Left renal cortex interstitium (tissue), 4 donors: ENCODE measurements around the gene SLC16A12. TPM values are rescaled to one million over a fixed set of nuclear protein-coding genes. Genes with fewer than 3 reads are reported as not detected.
"Not testable (repeated sequence)": the region's sequence is repeated elsewhere in the genome, so short reads cannot be mapped to it uniquely, and the experiment has no call there.

Source experiments
- DNase-seq, 4 donors: peaks; one replicate each; pipeline ENCODE4 v3.0.0-alpha.2; 2013; ENCODE audit warnings: low read depth in 4 of 4, low spot score in 2 of 4, missing footprints in 1 of 4
- polyA plus RNA-seq, 4 donors: library from polyadenylated mRNA; unstranded; fragments of 120-200 nt; gene quantifications; one replicate each; pipeline ENCODE4 v1.2.1, GENCODE V29; 2013; ENCODE audit not compliant: insufficient read length in 4 of 4

SLC16A12 gene
- polyA plus RNA-seq, 4 donors, result 27.3 to 35.1 (median 29.6) TPM

GRCh38 chr10:89475591-89475998, 59.8 kb downstream of the SLC16A12 start:
- DNase-seq, result no peak

GRCh38 chr10:89475125-89475524, 60.3 kb downstream of the SLC16A12 start:
- no peak for DNase-seq

DNA sequence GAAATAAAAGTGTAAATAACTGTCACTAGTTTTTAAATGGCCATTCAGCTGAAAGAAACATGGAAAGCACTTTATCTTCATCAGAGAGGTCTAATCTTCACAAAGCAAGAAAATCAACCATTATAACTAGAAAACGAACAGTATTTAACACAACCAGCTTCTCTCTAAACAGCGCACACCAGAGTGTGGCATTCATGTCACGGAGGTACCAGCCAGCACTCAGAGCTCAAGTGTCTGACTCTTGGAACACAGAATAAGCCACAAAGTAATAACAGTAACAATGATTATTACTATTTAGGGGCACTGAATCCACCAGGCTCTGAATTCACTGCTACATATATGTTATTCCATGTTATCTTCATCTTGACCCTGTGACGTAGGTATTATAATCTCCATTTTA, 60.9 kb downstream of the SLC16A12 start:
- DNase-seq, result no peak

- no peak for DNase-seq
These were observed 64.1 kb downstream of the SLC16A12 start for GRCh38 chr10:89471110-89471809.

DNA sequence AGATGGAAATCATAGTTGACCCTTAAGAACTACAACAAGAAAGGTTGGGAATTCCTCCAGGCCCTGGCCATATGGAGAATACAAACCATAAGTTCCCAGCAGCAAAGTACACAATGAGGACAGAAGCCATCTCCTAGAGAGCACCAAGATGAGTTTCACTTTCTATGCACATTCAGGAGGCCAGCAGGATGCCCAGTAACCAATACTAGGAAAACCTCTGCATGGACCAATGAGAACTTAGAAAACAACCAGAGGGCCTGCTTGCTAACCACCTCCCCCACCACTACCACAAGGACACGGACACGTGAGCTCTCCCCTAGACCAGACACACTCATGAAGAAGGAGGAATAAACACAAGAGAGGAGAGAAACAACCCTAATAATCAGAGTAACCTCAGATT, 64.8 kb downstream of the SLC16A12 start:
- DNase-seq, result no peak

- DNase-seq, result no peak
These were observed 65.9 kb downstream of the SLC16A12 start for GRCh38 chr10:89469517-89469916.

GRCh38 chr10:89468191-89468965, 67.0 kb downstream of the SLC16A12 start:
- no peak for DNase-seq

GRCh38 chr10:89466599-89467035, 68.8 kb downstream of the SLC16A12 start:
- no peak for DNase-seq

GRCh38 chr10:89465196-89465595, 70.2 kb downstream of the SLC16A12 start:
- no peak for DNase-seq

GRCh38 chr10:89463846-89464537, 71.4 kb downstream of the SLC16A12 start:
- DNase-seq, result no peak

DNA sequence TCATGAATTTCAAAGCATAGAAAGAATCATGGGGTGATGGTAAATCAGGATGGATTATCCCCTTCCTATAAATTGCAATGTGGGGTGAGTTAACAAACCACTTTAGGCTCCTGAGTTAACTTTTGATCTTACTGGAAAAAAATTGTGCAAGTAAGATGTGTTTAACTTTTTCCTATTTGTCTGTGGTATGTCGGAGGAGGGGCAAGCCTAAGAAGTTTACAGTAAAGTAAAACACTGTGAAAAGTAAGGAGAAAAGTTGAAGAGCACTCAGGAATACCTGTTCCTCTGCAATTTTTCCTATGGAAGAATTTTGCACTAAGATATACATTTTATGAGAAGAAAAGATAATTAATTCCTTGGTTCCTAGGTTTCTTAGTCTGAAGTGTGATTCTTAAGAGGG, 76.6 kb downstream of the SLC16A12 start:
- DNase-seq, result no peak

DNA sequence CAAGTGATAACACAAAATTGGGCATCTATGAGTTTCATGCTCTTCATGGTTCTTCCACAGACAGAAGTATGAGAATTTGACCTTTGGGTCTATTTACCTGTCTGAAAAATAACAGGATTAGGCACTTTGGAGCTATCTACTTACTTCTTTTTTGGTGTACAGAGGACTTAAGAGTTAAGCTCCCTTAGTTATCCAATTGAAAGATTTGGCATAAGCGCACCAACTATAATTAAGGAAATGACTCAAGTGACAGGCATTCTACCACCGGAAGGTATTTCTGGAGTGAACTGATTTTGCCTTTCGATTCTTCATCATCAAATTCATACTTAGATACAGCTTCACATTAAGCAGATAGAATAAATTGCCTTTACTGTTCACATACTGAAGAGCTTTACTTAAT, 77.1 kb downstream of the SLC16A12 start:
- no peak for DNase-seq

DNA sequence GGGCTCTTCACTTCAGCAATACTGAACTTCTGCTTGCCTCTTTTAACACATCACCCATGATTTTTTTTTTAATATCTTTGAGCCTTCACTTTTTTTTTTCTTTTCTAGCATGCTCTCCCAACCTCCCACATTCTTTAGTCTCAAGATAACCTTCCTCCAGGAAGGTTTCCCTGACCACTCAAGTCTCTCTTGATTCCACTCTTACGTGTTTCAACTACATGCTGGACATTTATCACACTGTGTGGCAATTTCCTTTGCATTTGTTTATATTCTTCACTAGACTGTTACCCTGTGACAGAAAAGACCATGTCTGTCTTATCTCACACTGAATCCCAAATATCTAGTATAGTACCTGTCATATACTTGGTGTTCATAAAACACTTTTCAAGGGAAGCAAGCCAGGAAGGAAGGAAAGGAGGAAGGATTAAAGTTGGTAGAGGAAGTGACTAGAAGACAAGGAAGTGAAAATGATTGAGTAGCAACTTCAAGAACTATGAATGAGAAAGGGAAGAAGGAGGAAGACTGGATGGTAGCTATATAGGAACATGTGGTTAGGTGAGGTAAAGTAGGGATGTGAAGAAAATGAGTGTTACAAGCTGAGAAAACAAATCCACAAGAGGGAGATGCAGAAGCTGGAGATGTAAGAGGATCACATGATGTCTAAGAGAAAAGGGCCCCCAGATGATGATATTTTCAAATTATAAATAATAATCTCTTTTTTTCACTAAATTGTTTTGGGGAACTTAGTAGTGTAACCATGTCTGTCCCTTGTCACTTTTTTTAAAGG, 80.6 kb downstream of the SLC16A12 start:
- DNase-seq, result no peak

DNA sequence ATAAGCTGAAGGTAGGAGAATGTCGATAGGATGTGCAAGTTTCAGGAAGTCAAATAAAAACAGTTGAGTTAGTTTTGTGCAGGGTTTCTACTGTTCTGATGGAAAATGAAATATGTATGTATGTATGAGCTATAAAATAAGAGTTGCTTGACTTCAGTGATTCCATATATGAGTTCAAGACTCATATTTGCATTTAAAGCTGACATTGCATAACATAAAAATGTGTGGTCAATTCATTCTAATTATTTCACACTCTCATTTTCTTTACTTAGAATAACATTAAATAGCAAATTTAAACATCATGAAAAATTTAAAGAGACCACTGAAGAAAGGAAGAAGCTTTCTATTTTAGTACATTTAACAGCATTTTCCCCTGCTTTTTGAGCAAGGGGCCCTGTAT, 83.2 kb downstream of the SLC16A12 start:
- no peak for DNase-seq

GRCh38 chr10:89450901-89451300, 84.5 kb downstream of the SLC16A12 start:
- DNase-seq, result no peak

- DNase-seq, result not testable (repeated sequence)
These were observed 90.6 kb downstream of the SLC16A12 start for GRCh38 chr10:89444819-89445218.

- no peak for DNase-seq
These were observed 93.1 kb downstream of the SLC16A12 start for GRCh38 chr10:89442289-89442688.

- DNase-seq, result no peak
These were observed 95.0 kb downstream of the SLC16A12 start for GRCh38 chr10:89440226-89441009.

DNA sequence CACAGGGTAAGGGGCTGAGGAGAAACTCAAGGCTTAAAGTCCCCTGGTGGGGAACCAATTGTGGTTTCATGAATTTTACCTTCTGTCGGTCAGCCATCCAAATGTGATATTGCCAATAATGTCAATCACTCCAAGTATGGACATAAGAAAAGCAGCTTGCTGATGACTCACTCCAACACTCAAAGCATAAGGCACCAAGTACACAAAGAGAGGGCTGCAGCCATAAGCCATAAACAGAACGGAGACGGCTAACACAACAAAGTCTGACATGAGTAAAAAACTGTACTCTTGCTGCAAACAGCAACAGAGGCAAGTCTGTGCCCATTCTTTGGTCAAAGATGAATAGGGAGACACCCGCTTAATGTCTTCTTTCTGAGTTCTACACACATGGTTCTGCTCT, 96.9 kb downstream of the SLC16A12 start:
- DNase-seq, result no peak

GRCh38 chr10:89431977-89432376, 103.4 kb downstream of the SLC16A12 start:
- DNase-seq, result peak in 1 of 4 donors; percentile 31
